Measurements from ENCODE around the gene NTNG1. TPM values are rescaled to one million over a fixed set of nuclear protein-coding genes. Genes with fewer than 3 reads are reported as not detected.
A peak's percentile ranks its signal among the peaks of the same experiment; 100 is the strongest.

Gene NTNG1
- total RNA-seq, 2 experiments from 2014 or later, result 2.3 to 5.9 TPM

GRCh38 chr1:107389410-107390396, 248.9 kb downstream of the NTNG1 start:
- TF ChIP-seq CTCF (conservative IDR thresholded peaks at IDR 0.05; ENCODE audit: low read length), result no peak
- no peak for TF ChIP-seq EZH2phosphoT487 (IDR thresholded peaks at IDR 0.05; ENCODE audit: borderline replicate concordance, low read depth, low read length)
- H3K36me3 ChIP-seq (ENCODE audit: insufficient read depth, low read length), result no peaks in the 10 kb centered on the region
- H3K4me1 ChIP-seq (ENCODE audit: insufficient read depth, low read length, poor library complexity, severe bottlenecking), result peaks cover 19% of the 10 kb centered on the region
- H3K9me3 ChIP-seq (ENCODE audit: low read length), result peaks cover 15% of the 10 kb centered on the region; the same call in 1 of the 2 replicates
- H2AFZ ChIP-seq (ENCODE audit: low read length), result peak overlapping the region; percentile 92
- ChIA-PET CTCF (ENCODE audit: unreplicated experiment) (interaction anchor here (1.2 kb wide), 1 partner anchor 16 kb away, joined by 3 read pairs; no protein-coding TSS in a partner anchor), POLR2A (interaction anchor here (0.6 to 2.3 kb wide), 18 partner anchors 9 to 135 kb away, joined by 3 to 12 read pairs (median 4); no protein-coding TSS in a partner anchor)
- intact Hi-C loops (cut with micrococcal nuclease; ENCODE audit: unreplicated experiment), result no loop called here
- no peaks in the 10 kb centered on the region for H4K20me1 ChIP-seq (ENCODE audit: insufficient read depth, low read length)
- no peaks in the 10 kb centered on the region for H3K79me2 ChIP-seq (ENCODE audit: insufficient read depth, low read depth, low read length)
- no peak overlapping the region for H3K27ac ChIP-seq (ENCODE audit: low read depth, low read length, poor library complexity, severe bottlenecking)
- peak; percentile 35 for DNase-seq (ENCODE audit: low spot score)
- no peaks in the 10 kb centered on the region for H3K9me2 ChIP-seq (ENCODE audit: insufficient read depth, low read length)
- peak overlapping the region; percentile 30 for H3K4me2 ChIP-seq (ENCODE audit: low read length)
- H3K4me3 ChIP-seq (ENCODE audit: low read depth, low read length, poor library complexity, severe bottlenecking), result no peak overlapping the region
- no TSS peak for BruUV-seq (replicated peaks)

- H2AFZ ChIP-seq (ENCODE audit: low read length), result no peak overlapping the region
- POLR2A ChIA-PET, result no interaction called here
- no peaks in the 10 kb centered on the region for H3K9me2 ChIP-seq (ENCODE audit: insufficient read depth, low read length)
- H4K20me1 ChIP-seq (ENCODE audit: insufficient read depth, low read length), result no peaks in the 10 kb centered on the region
- no peaks in the 10 kb centered on the region for H3K36me3 ChIP-seq (ENCODE audit: insufficient read depth, low read length)
- TF ChIP-seq CTCF (conservative IDR thresholded peaks at IDR 0.05; ENCODE audit: low read length), result no peak
- TF ChIP-seq EZH2phosphoT487 (IDR thresholded peaks at IDR 0.05; ENCODE audit: borderline replicate concordance, low read depth, low read length), result no peak
- CTCF ChIA-PET (ENCODE audit: unreplicated experiment), result no interaction called here
- no peaks in the 10 kb centered on the region for H3K79me2 ChIP-seq (ENCODE audit: insufficient read depth, low read depth, low read length)
- no peak overlapping the region for H3K4me3 ChIP-seq (ENCODE audit: low read depth, low read length, poor library complexity, severe bottlenecking)
- no peak overlapping the region for H3K27ac ChIP-seq (ENCODE audit: low read depth, low read length, poor library complexity, severe bottlenecking)
- DNase-seq (ENCODE audit: low spot score), result no peak
- peaks cover 11% of the 10 kb centered on the region for H3K4me1 ChIP-seq (ENCODE audit: insufficient read depth, low read length, poor library complexity, severe bottlenecking)
- intact Hi-C loops (cut with micrococcal nuclease; ENCODE audit: unreplicated experiment), result no loop called here
- H3K9me3 ChIP-seq (ENCODE audit: low read length), result peaks cover 15% of the 10 kb centered on the region; the same call in 1 of the 2 replicates
- BruUV-seq (replicated peaks), result no TSS peak
- no peak overlapping the region for H3K4me2 ChIP-seq (ENCODE audit: low read length)
Observed at GRCh38 chr1:107394301-107394700, 253.5 kb downstream of the NTNG1 start.

- Histone ChIP-seq H4K20me1 (ENCODE audit: insufficient read depth, low read length) (no peaks in the 10 kb centered on the region), H3K9me2 (ENCODE audit: insufficient read depth, low read length) (no peaks in the 10 kb centered on the region), H3K36me3 (ENCODE audit: insufficient read depth, low read length) (no peaks in the 10 kb centered on the region), H3K4me2 (ENCODE audit: low read length) (no peak overlapping the region), H3K4me1 (ENCODE audit: insufficient read depth, low read length, poor library complexity, severe bottlenecking) (peaks cover 23% of the 10 kb centered on the region), H3K27ac (ENCODE audit: low read depth, low read length, poor library complexity, severe bottlenecking) (no peak overlapping the region), H3K79me2 (ENCODE audit: insufficient read depth, low read depth, low read length) (no peaks in the 10 kb centered on the region), H3K4me3 (ENCODE audit: low read depth, low read length, poor library complexity, severe bottlenecking) (no peak overlapping the region), H3K9me3 (ENCODE audit: low read length) (no peaks in the 10 kb centered on the region), H2AFZ (ENCODE audit: low read length) (no peak overlapping the region)
- intact Hi-C loops (cut with micrococcal nuclease; ENCODE audit: unreplicated experiment), result no loop called here
- ChIA-PET CTCF (ENCODE audit: unreplicated experiment) (no interaction called here), POLR2A (interaction anchor here (0.6 kb wide), 1 partner anchor 48 kb away, joined by 3 read pairs; no protein-coding TSS in a partner anchor)
- BruUV-seq (replicated peaks), result no TSS peak
- no peak for DNase-seq (ENCODE audit: low spot score)
- TF ChIP-seq EZH2phosphoT487 (IDR thresholded peaks at IDR 0.05; ENCODE audit: borderline replicate concordance, low read depth, low read length), result no peak
Observed at GRCh38 chr1:107401704-107402103, 260.9 kb downstream of the NTNG1 start.
